HepG2 (cell line): ENCODE results near the gene PIK3R1. TPM values are rescaled to one million over a fixed set of nuclear protein-coding genes. Genes with fewer than 3 reads are reported as not detected.

Experiments
- ATAC-seq: fragments of 200-7000 bp; cut with Tn5 transposase; 3 replicates; pipeline ENCODE4 v1.9.1; 2020; ENCODE audit warnings: mild to moderate bottlenecking, moderate library complexity
- BruUV-seq: library from RNA; stranded (reverse); fragments of 400-500 nt; replicated peaks from 2 replicates; lab custom pipeline; 2021; lab: Mats Ljungman, UMichigan
- CTCF ChIA-PET: fragments of 300-600 bp; formaldehyde crosslinking; extraction: SDS; loops from one replicate; lab custom pipeline; 2021; ENCODE audit warnings: low total read pairs, inconsistent platforms, low intra/inter-chr PET ratio; lab: Yijun Ruan, JAX
- POLR2A ChIA-PET: fragments of 350-600 bp; sonication (Branson Sonifier 250); formaldehyde crosslinking; loops from one replicate; lab custom pipeline; 2020; ENCODE audit warnings: antibody characterized with exemption, inconsistent platforms; lab: Yijun Ruan, JAX
- DNase-seq: peaks from one replicate; pipeline ENCODE4 v3.0.0-alpha.2; 2015; ENCODE audit warnings: low spot score
- FAIRE-seq: peaks from 3 replicates; lab custom pipeline; 2011; peaks lifted over from hg19 to GRCh38; lab: Jason Lieb, UNC
- H2AFZ ChIP-seq: one replicate; pipeline ENCODE4 v1.6.1; 2011; ENCODE audit warnings: low read length, inconsistent platforms
- H3K27ac ChIP-seq: fragments of 300-600 bp; 3 replicates; pipeline ENCODE4 v1.8.0; 2011; ENCODE audit warnings: mixed run types, mild to moderate bottlenecking, mixed read lengths, low read length, inconsistent platforms; ENCODE audit not compliant: insufficient read depth; ENCODE audit errors: extremely low read length
- H3K27me3 ChIP-seq, 2 experiments: fragments of 200-600 bp in 1 of 2; 2 replicates in 1 of 2; 3 replicates in 1 of 2; pipeline versions ENCODE4 v1.6.0 to v1.8.0; 2011; ENCODE audit warnings: low read length in 2 of 2, mild to moderate bottlenecking in 2 of 2, moderate library complexity in 2 of 2, inconsistent platforms in 1 of 2; ENCODE audit not compliant: insufficient read depth in 2 of 2, control insufficient read depth in 1 of 2
- H3K36me3 ChIP-seq, 2 experiments: fragments of 200-600 bp in 1 of 2; replicated peaks in 1 of 2; 2 replicates in 1 of 2; 3 replicates in 1 of 2; pipeline versions ENCODE4 v1.5.1 to v1.8.0; 2011; ENCODE audit warnings: low read length in 2 of 2, inconsistent platforms in 1 of 2; ENCODE audit not compliant: insufficient read depth in 2 of 2, control insufficient read depth in 1 of 2
- H3K4me1 ChIP-seq: 2 replicates; pipeline ENCODE4 v1.5.1; 2012; ENCODE audit warnings: low read length, inconsistent platforms; ENCODE audit not compliant: insufficient read depth
- H3K4me2 ChIP-seq: 2 replicates; pipeline ENCODE4 v1.6.0; 2011; ENCODE audit warnings: low read depth, low read length, inconsistent platforms
- H3K4me3 ChIP-seq, 3 experiments: fragments of 200-600 bp in 1 of 3; sonication (generic), shearing (Covaris generic) in 1 of 3; replicated peaks in 1 of 3; 2 replicates each; pipeline ENCODE4 v1.5.1; 2011 to 2016; ENCODE audit warnings: low read length in 3 of 3, inconsistent platforms in 2 of 3, low read depth in 2 of 3, mild to moderate bottlenecking in 2 of 3, control low read depth in 1 of 3, mixed read lengths in 1 of 3; ENCODE audit not compliant: insufficient read depth in 1 of 3
- H3K79me2 ChIP-seq: one replicate; pipeline ENCODE4 v1.6.1; 2011; ENCODE audit warnings: low read length, inconsistent platforms; ENCODE audit not compliant: insufficient read depth
- H3K9ac ChIP-seq: 2 replicates; pipeline ENCODE4 v1.6.0; 2011; ENCODE audit warnings: mild to moderate bottlenecking, low read depth, low read length, inconsistent platforms; ENCODE audit not compliant: insufficient read depth
- H3K9me3 ChIP-seq: 2 replicates; pipeline ENCODE4 v1.5.1; 2012; ENCODE audit warnings: mild to moderate bottlenecking, low read length
- H4K20me1 ChIP-seq: 2 replicates; pipeline ENCODE4 v1.6.0; 2011; ENCODE audit warnings: inconsistent platforms, mild to moderate bottlenecking, low read length, moderate library complexity; ENCODE audit not compliant: insufficient read depth
- ATM ChIP-seq: fragments of 450-650 bp; IDR thresholded peaks from 2 replicates; pipeline ENCODE4 v1.7.1; 2017; ENCODE audit warnings: mild to moderate bottlenecking, borderline replicate concordance
- FOXO1 ChIP-seq: sonication (generic); formaldehyde crosslinking; IDR thresholded peaks from 2 replicates; pipeline ENCODE4 v1.4.0; 2020; ENCODE audit warnings: missing genetic modification reagents
- HBP1 ChIP-seq: IDR thresholded peaks from 2 replicates; pipeline ENCODE4 v1.6.1; 2016; ENCODE audit warnings: low read depth, control low read depth
- HNRNPL ChIP-seq: fragments of 200-400 bp; formaldehyde crosslinking; IDR thresholded peaks from 2 replicates; pipeline ENCODE4 v1.6.1; 2017; ENCODE audit warnings: mild to moderate bottlenecking, low read depth, low read length
- MTF1 ChIP-seq: sonication (generic); formaldehyde crosslinking; IDR thresholded peaks from 2 replicates; pipeline ENCODE4 v1.5.0; 2020; ENCODE audit warnings: missing genetic modification reagents
- NFIC ChIP-seq: IDR thresholded peaks from 2 replicates; pipeline ENCODE4 v1.6.1; 2012; ENCODE audit warnings: mild to moderate bottlenecking, low read length, inconsistent platforms
- SP1 ChIP-seq, 2 experiments: fragments of 450-650 bp in 1 of 2; sonication (generic) in 1 of 2; formaldehyde crosslinking in 1 of 2; IDR thresholded peaks; 2 replicates each; pipeline versions ENCODE4 v1.4.0 to v1.6.1; 2016 to 2020; ENCODE audit warnings: missing genetic modification reagents in 1 of 2
- ZBTB1 ChIP-seq: sonication (generic); formaldehyde crosslinking; IDR thresholded peaks from 2 replicates; pipeline ENCODE4 v1.4.0; 2020; ENCODE audit warnings: missing genetic modification reagents, borderline replicate concordance
- ZBTB8A ChIP-seq: sonication (generic); formaldehyde crosslinking; IDR thresholded peaks from 2 replicates; pipeline ENCODE4 v1.4.0; 2020; ENCODE audit warnings: mild to moderate bottlenecking, low read depth, missing genetic modification reagents, borderline replicate concordance
- ZEB1 ChIP-seq: IDR thresholded peaks from 2 replicates; pipeline ENCODE4 v1.6.1; 2012; ENCODE audit warnings: mild to moderate bottlenecking, low read depth, inconsistent platforms; ENCODE audit not compliant: insufficient replicate concordance
- ZNF18 ChIP-seq: sonication (generic); formaldehyde crosslinking; IDR thresholded peaks from 2 replicates; pipeline ENCODE4 v1.8.0; 2022; ENCODE audit warnings: mild to moderate bottlenecking, missing genetic modification reagents; ENCODE audit not compliant: insufficient replicate concordance
- ZNF224 ChIP-seq: sonication (generic); formaldehyde crosslinking; IDR thresholded peaks from 2 replicates; pipeline ENCODE4 v1.5.0; 2020; ENCODE audit warnings: mild to moderate bottlenecking, missing genetic modification reagents
- ZNF569 ChIP-seq: sonication (generic); formaldehyde crosslinking; IDR thresholded peaks from 2 replicates; pipeline ENCODE4 v1.5.0; 2020; ENCODE audit warnings: mild to moderate bottlenecking, missing genetic modification reagents, moderate library complexity, borderline replicate concordance
- ZNF775 ChIP-seq: sonication (generic); formaldehyde crosslinking; IDR thresholded peaks from 2 replicates; pipeline ENCODE4 v1.4.0; 2020; ENCODE audit warnings: missing genetic modification reagents, mild to moderate bottlenecking, moderate library complexity, borderline replicate concordance
- ZNF83 ChIP-seq: sonication (generic); formaldehyde crosslinking; IDR thresholded peaks from 2 replicates; pipeline ENCODE4 v1.4.0; 2020; ENCODE audit warnings: missing genetic modification reagents, mild to moderate bottlenecking, borderline replicate concordance
- ZNF878 ChIP-seq: sonication (generic); formaldehyde crosslinking; IDR thresholded peaks from 2 replicates; pipeline ENCODE4 v1.8.1; 2023; ENCODE audit warnings: mild to moderate bottlenecking, missing genetic modification reagents, moderate library complexity
- ZSCAN12 ChIP-seq: sonication (generic); formaldehyde crosslinking; IDR thresholded peaks from 2 replicates; pipeline ENCODE4 v1.9.0; 2021; ENCODE audit warnings: mild to moderate bottlenecking, missing genetic modification reagents
- WGBS: methylation state at CpG from one replicate; pipeline ENCODE4 v1.1.6; 2017; ENCODE audit warnings: low lambda C conversion rate; 5-methylcytosine and 5-hydroxymethylcytosine counted together
- in situ Hi-C: cut with HindIII; loops from 2 replicates; pipeline ENCODE4 v1.10.0; 2017; ENCODE audit warnings: low pct_unique_long_range_greater_than_20kb; ENCODE audit not compliant: extremely low pct_ligation_motif_present
- intact Hi-C: fragments of 100-400 bp; cut with micrococcal nuclease; formaldehyde crosslinking; loops from one replicate; pipeline ENCODE4 v1.10.0; 2022; ENCODE audit not compliant: unreplicated experiment
- polyA plus RNA-seq, 8 experiments: library from polyadenylated mRNA; depleted of rRNA in 3 of 8; stranded (reverse) in 7 of 8; unstranded in 1 of 8; fragments of >200 nt; fragmentation: Illumina TruSeq in 4 of 8; extraction: Trizol in 4 of 8; gene quantifications; 2 replicates each; pipeline versions ENCODE4 v1.2.1 to v1.2.3, GENCODE V29; 2011 to 2016; ENCODE audit warnings: low read depth in 4 of 8, missing spikeins in 1 of 8, mixed read lengths in 1 of 8; ENCODE audit not compliant: insufficient read depth in 1 of 8
- total RNA-seq, 5 experiments: library from RNA; depleted of rRNA; stranded (reverse); fragments of >200 nt; fragmentation: Illumina TruSeq; extraction: Trizol; gene quantifications; 2 replicates each; pipeline ENCODE4 v1.2.3, GENCODE V29; 2016; ENCODE audit warnings: low read depth in 1 of 5

Gene PIK3R1
- total and polyA plus RNA-seq, 2 of the 13 experiments (the other 11 are each of a cell fraction or from before 2014, with no cell fraction given) = 8.4 to 21.3 TPM

- TF ChIP-seq ATM (no peak), NFIC (no peak), ZNF224 (CRISPR knock-in tag) (no peak)
Observed at GRCh38 chr5:68279984-68280383, 64.4 kb downstream of the PIK3R1 start (continued).

GRCh38 chr5:68282001-68282400, 66.4 kb downstream of the PIK3R1 start:
- H3K79me2 ChIP-seq = no peaks in the 10 kb centered on the region
- H3K9ac ChIP-seq = no peak overlapping the region
- ChIA-PET CTCF (no interaction called here), POLR2A (no interaction called here)
- in situ Hi-C loops (no loop called here), intact Hi-C loops (no loop called here)
- 94% methylated on average over 4 of the region's 4 CpGs for WGBS
- peaks cover 31% of the 10 kb centered on the region for H3K4me1 ChIP-seq
- H3K4me2 ChIP-seq = no peak overlapping the region
- no peak for FAIRE-seq
- no TSS peak for BruUV-seq
- no peaks in the 10 kb centered on the region for H3K9me3 ChIP-seq
- H3K27ac ChIP-seq = no peak overlapping the region
- ATAC-seq = no peak
- no peak for DNase-seq
- no peak overlapping the region for H3K4me3 ChIP-seq
- H4K20me1 ChIP-seq = no peaks in the 10 kb centered on the region; the same call in 1 of the 2 replicates
- no peak overlapping the region for H2AFZ ChIP-seq
- H3K36me3 ChIP-seq = peaks cover 17 to 60% of the 10 kb centered on the region in 2 experiments; a peak in 4 of 5 replicates
- no peaks in the 10 kb centered on the region for H3K27me3 ChIP-seq
- no peak for TF ChIP-seq ZNF83
- no peak for TF ChIP-seq ZBTB1 (CRISPR knock-in tag)
- no peak for TF ChIP-seq ZNF569 (CRISPR knock-in tag)
- no peak for TF ChIP-seq HBP1
- TF ChIP-seq ZNF878 = no peak
- no peak for TF ChIP-seq ZEB1
- no peak for TF ChIP-seq ZNF18 (CRISPR knock-in tag)
- no peak for TF ChIP-seq FOXO1
- TF ChIP-seq ZSCAN12 (CRISPR knock-in tag) = no peak
- TF ChIP-seq HNRNPL = no peak
- TF ChIP-seq ZNF775 (CRISPR knock-in tag) = no peak
- TF ChIP-seq SP1 (IDR thresholded peaks at IDR 0.05) = no peak
- TF ChIP-seq SP1 (CRISPR knock-in tag; IDR thresholded peaks at IDR 0.05) = no peak
- no peak for TF ChIP-seq MTF1 (CRISPR knock-in tag)
- no peak for TF ChIP-seq ZBTB8A (CRISPR knock-in tag)
